LNCaP clone FGC (cell line): ENCODE results near the gene SLC4A2.

Experiments used
- DNase-seq: peaks from one replicate; pipeline ENCODE4 v3.0.0-alpha.2; 2011; ENCODE audit warnings: low read depth
- H3K4me3 ChIP-seq: 2 replicates; pipeline ENCODE4 v1.5.1; 2011; ENCODE audit warnings: mild to moderate bottlenecking, low read depth, low read length, control low read depth
- CTCF ChIP-seq: IDR thresholded peaks from 2 replicates; pipeline ENCODE4 v1.5.1; 2012; ENCODE audit warnings: mild to moderate bottlenecking; ENCODE audit not compliant: control insufficient read depth, insufficient read depth; ENCODE audit errors: extremely low read depth

Gene SLC4A2

GRCh38 chr7:151013356-151013732 lies 46.0 kb upstream of the SLC4A2 start:
- DNase-seq: no peak
- no peak for TF ChIP-seq CTCF
- no peak overlapping the region for H3K4me3 ChIP-seq

GRCh38 chr7:151013733-151014497 lies 45.5 kb upstream of the SLC4A2 start:
- no peak overlapping the region for H3K4me3 ChIP-seq
- no peak for DNase-seq
- no peak for TF ChIP-seq CTCF

GRCh38 chr7:151014950-151015349 lies 44.4 kb upstream of the SLC4A2 start:
- TF ChIP-seq CTCF: no peak
- no peak for DNase-seq
- H3K4me3 ChIP-seq: no peak overlapping the region

- no peak overlapping the region for H3K4me3 ChIP-seq
- DNase-seq: no peak
- no peak for TF ChIP-seq CTCF
These were observed 43.4 kb upstream of the SLC4A2 start for GRCh38 chr7:151015967-151016366.

- TF ChIP-seq CTCF: no peak
- no peak for DNase-seq
- H3K4me3 ChIP-seq: no peak overlapping the region
These were observed 42.9 kb upstream of the SLC4A2 start for GRCh38 chr7:151016505-151016904.

GRCh38 chr7:151016942-151017341 lies 42.4 kb upstream of the SLC4A2 start:
- TF ChIP-seq CTCF: no peak
- DNase-seq: no peak
- no peak overlapping the region for H3K4me3 ChIP-seq
